Neutrophil (primary cell): Measurements from ENCODE around the gene GLRA3.

ENCODE experiments used
- H3K27ac ChIP-seq: fragments of 200-600 bp; sonication (generic); 2 replicates; pipeline ENCODE4 v1.5.1; 2016; ENCODE audit warnings: mild to moderate bottlenecking, moderate library complexity
- H3K27me3 ChIP-seq: fragments of 200-600 bp; sonication (generic); 2 replicates; pipeline ENCODE4 v1.6.0; 2016; ENCODE audit warnings: mild to moderate bottlenecking
- H3K36me3 ChIP-seq: fragments of 200-600 bp; sonication (generic); 2 replicates; pipeline ENCODE4 v1.5.1; 2017
- H3K4me1 ChIP-seq, 2 experiments: fragments of 200-600 bp in 1 of 2; sonication (generic) in 1 of 2; 1 replicate in 1 of 2; 2 replicates in 1 of 2; pipeline versions ENCODE4 v1.5.1 to v1.6.1; 2013 to 2016; ENCODE audit warnings: low read depth in 1 of 2, low read length in 1 of 2, mild to moderate bottlenecking in 1 of 2, moderate library complexity in 1 of 2; ENCODE audit not compliant: control insufficient read depth in 1 of 2, insufficient read depth in 1 of 2
- H3K4me3 ChIP-seq, 2 experiments: fragments of 200-600 bp in 1 of 2; sonication (generic) in 1 of 2; 1 replicate in 1 of 2; 2 replicates in 1 of 2; pipeline ENCODE4 v1.5.1; 2013 to 2016; ENCODE audit warnings: low read depth in 1 of 2, low read length in 1 of 2, mild to moderate bottlenecking in 1 of 2, moderate library complexity in 1 of 2
- H3K9me3 ChIP-seq: fragments of 200-600 bp; sonication (generic); 2 replicates; pipeline ENCODE4 v1.5.1; 2016
- CTCF ChIP-seq: fragments of 200-600 bp; sonication (generic); IDR thresholded peaks from 2 replicates; pipeline ENCODE4 v1.5.1; 2016; ENCODE audit warnings: antibody characterized with exemption

The GLRA3 gene

GRCh38 chr4:174753021-174753420, 76.0 kb downstream of the GLRA3 start:
- H3K9me3 ChIP-seq: no peaks in the 10 kb centered on the region
- no peak overlapping the region for H3K4me3 ChIP-seq
- H3K27ac ChIP-seq: no peak overlapping the region
- no peaks in the 10 kb centered on the region for H3K4me1 ChIP-seq
- TF ChIP-seq CTCF: no peak
- H3K36me3 ChIP-seq: no peaks in the 10 kb centered on the region
- no peaks in the 10 kb centered on the region for H3K27me3 ChIP-seq

GRCh38 chr4:174752026-174752425, 77.0 kb downstream of the GLRA3 start:
- no peak overlapping the region for H3K4me3 ChIP-seq
- H3K4me1 ChIP-seq: no peaks in the 10 kb centered on the region
- no peaks in the 10 kb centered on the region for H3K27me3 ChIP-seq
- H3K36me3 ChIP-seq: no peaks in the 10 kb centered on the region
- no peaks in the 10 kb centered on the region for H3K9me3 ChIP-seq
- no peak for TF ChIP-seq CTCF
- H3K27ac ChIP-seq: no peak overlapping the region

GRCh38 chr4:174749091-174749490, 80.0 kb downstream of the GLRA3 start:
- no peaks in the 10 kb centered on the region for H3K4me1 ChIP-seq
- no peak for TF ChIP-seq CTCF

GRCh38 chr4:174746710-174747109, 82.3 kb downstream of the GLRA3 start:
- no peak for TF ChIP-seq CTCF
- Histone ChIP-seq H3K36me3 (no peaks in the 10 kb centered on the region), H3K9me3 (no peaks in the 10 kb centered on the region), H3K27me3 (no peaks in the 10 kb centered on the region), H3K4me3 (no peak overlapping the region), H3K4me1 (no peaks in the 10 kb centered on the region), H3K27ac (no peak overlapping the region)

More at GRCh38 chr4:174749091-174749490, 80.0 kb downstream of the GLRA3 start:
- Histone ChIP-seq H3K9me3 (no peaks in the 10 kb centered on the region), H3K4me3 (no peak overlapping the region), H3K36me3 (no peaks in the 10 kb centered on the region), H3K27ac (no peak overlapping the region), H3K27me3 (no peaks in the 10 kb centered on the region)

GRCh38 chr4:174742561-174742960, 86.5 kb downstream of the GLRA3 start:
- Histone ChIP-seq H3K9me3 (no peaks in the 10 kb centered on the region), H3K36me3 (no peaks in the 10 kb centered on the region), H3K4me3 (no peak overlapping the region), H3K27me3 (no peaks in the 10 kb centered on the region), H3K27ac (no peak overlapping the region), H3K4me1 (no peaks in the 10 kb centered on the region)
- TF ChIP-seq CTCF: no peak

- Histone ChIP-seq H3K36me3 (no peaks in the 10 kb centered on the region), H3K4me3 (no peak overlapping the region), H3K9me3 (no peaks in the 10 kb centered on the region), H3K27me3 (no peaks in the 10 kb centered on the region), H3K27ac (no peak overlapping the region), H3K4me1 (no peaks in the 10 kb centered on the region)
- no peak for TF ChIP-seq CTCF
Observed at GRCh38 chr4:174739576-174739975, 89.5 kb downstream of the GLRA3 start.
